Measurements from ENCODE around the gene SWSAP1. TPM values are rescaled to one million over a fixed set of nuclear protein-coding genes. Genes with fewer than 3 reads are reported as not detected.

The SWSAP1 gene, protein sequence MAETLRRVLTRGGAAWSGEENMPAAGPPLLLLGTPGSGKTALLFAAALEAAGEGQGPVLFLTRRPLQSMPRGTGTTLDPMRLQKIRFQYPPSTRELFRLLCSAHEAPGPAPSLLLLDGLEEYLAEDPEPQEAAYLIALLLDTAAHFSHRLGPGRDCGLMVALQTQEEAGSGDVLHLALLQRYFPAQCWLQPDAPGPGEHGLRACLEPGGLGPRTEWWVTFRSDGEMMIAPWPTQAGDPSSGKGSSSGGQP
- total RNA-seq = 0.26 and 0.31 TPM in 2 replicates

DNA sequence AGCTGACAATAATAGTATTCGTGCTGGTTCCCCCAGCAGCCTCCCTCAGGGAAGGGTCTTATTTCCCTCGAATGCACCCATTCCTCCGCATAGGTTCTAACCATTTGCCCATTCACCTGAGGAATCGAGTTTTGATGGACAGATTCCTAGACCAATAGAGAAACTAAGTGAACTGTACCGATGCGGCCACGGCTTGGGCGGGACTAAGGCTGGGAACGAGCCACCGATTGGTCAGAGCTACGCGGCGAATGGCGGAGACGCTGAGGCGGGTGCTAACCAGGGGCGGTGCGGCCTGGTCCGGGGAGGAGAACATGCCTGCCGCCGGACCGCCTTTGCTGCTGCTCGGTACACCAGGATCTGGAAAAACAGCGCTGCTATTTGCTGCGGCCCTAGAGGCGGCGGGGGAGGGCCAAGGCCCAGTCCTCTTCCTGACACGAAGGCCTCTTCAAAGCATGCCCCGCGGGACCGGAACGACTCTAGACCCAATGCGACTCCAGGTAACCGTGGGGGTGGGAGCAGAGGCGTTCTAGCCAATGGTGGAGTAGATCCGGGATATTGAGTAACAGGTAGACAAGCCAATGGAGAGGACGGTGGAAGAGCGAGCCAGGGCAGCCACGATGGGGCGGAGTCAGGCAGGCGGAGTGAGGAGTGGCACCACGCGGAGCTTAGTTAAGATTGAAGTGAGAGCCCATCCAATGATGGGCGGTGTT, at the start of gene SWSAP1:
Gene SWSAP1 (plus strand): TSS at position 234 of the 710 bp plus-strand sequence. CDS start 15 bp downstream, at position 249.

DNA sequence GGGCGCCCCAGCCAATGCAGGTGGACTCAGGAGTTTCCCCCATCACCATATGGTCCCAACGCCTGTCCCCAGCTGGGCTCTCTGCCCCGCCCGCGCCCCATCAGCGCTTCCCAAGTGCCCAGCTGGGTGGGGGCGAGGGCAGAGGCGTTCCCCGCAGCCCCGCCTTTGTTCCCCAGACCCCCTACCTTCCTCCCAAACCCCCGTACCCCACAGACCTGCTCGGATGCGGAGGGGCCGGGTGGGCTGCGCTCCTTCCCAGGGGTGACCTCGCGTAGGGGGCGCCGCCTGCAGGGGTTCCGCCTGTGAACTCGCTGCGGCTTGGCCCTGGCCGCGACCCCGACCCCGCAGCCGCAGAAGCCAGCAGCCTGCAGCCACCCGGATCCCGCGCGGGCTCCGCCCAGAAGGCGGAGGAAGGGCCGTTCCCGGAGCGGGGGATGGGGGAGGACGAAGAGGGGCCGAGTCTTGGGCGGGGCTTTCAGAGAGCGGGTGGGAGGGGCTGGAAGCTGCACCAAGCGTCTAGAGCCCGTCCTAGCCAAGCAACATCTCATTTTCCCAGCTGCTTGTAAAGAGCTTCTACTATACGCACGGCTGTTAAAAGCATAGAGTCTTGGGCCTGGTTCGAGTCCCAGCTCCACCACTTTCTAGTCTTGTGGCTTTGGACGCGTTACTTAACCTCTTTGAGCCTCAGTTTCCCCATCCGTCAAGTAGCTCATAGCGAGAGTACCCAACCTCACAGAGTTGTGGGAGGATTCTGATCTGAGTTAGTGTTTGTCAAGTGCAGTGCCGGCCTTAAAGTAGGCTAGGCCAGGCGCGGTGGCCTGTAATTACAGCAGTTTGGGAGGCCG, 35.0 kb upstream of the SWSAP1 start, which contains the start of gene RAB3D:
Gene RAB3D (minus strand): TSS at position 404 of the 845 bp plus-strand sequence. CDS start 2,258 bp downstream, outside the sequence.

DNA sequence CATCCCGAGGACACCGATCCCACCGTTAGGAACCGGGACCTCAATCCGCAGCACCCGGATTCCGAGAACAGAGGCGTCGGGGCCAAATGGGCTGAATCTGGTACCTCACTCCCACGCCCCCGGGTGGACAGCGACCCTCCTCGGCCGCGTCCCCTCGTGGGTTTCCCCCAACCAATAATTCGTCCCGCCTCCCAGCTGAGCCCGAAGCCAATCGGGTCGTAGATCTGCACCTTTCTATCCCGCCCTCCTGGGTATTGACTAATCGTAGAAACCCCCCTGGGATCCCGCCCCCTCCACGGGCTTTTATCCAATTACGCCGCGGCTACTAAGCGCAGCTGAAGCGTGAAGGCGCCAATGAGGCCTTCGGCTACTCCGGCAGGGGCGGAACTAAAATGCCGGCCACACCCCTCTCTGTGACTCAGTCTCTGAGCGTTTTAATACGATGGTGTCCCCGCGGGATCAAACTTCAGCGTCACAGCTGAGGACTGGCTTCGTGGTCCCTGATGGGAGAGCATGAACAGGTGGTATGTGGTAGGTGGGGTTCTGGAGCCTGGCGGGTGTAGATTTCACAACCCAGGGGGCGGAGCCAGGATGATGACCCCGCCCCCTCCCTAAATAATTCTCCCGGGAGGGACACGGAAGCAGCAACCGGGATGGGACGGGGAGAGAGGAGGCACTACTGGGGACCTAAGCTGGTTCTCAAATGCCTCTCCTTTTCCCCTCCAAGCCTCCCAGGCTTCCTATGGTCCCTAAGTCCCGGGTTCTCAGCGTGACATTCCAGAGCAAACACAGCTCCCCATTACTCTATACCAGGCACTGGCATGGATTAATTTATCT, 28.1 kb upstream of the SWSAP1 start, which contains the start of the genes CCDC159 and TMEM205:
Gene CCDC159 (plus strand): TSS at position 416 of the 837 bp plus-strand sequence. CDS start 88 bp downstream, at position 504.
Gene TMEM205 (minus strand): TSS at position 165 of the 837 bp plus-strand sequence. CDS start 649 bp downstream, outside the sequence.

DNA sequence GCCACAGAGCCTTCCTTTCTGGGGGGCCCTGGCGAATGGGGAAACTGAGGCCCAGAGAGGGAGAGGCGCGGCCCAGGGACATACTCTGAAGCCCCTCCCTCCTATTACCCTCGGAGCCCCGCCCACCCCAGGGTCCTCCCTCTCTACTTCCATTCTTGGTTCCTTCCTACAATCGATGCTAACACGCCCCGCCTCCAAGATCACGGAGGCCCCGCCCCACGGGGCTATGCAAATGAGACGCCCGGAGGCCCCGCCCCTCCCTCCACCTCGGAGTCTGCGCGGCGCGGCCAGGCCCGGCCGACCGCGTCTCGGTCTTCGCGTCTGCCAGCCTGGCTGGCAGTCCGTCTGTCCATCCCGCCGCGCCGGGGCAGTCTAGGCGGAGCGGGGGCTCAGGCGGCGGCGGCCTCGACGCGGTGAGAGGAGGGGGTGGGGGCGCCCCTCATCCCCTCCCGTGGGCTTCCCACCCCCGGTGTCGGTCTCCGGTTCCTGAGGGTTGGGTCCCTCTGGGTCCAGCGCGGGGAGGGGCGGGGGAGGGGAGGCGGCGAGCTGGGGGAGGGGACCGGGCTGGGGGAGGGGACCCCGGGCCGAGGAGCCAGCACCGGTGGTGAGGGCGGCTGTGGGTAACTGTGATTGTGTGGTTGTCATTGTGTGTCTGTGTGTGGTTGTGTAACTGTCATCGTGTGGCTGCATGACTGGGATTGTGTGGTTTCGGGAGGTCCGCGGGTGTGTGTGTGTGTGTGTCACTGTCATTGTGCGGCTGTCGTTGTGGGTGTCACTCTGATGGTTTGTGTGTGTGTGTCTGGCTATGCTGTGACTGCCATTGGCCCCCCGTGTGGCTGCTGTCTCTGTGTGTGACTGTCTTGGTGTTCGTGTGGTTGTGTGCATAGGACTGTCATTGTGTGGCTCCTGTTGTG, 19.0 kb upstream of the SWSAP1 start, which contains the start of gene PLPPR2:
Gene PLPPR2 (plus strand): TSS at position 273 of the 914 bp plus-strand sequence. CDS start 2,242 bp downstream, outside the sequence.

GRCh38 chr19:11418549-11419506, 44.4 kb downstream of the SWSAP1 start, which contains the start of gene RGL3:
TSS of gene RGL3 (minus strand) at chr19:11419314. CDS start at chr19:11419278, 36 bp downstream.

Other genes starting within 250 kb of the SWSAP1 start
- 69.1 and 70.3 TPM in 2 replicates for gene SPC24, start 218.9 kb upstream of the SWSAP1 start, total RNA-seq
- 438 and 450 TPM in 2 replicates for gene KANK2, start 177.1 kb upstream of the SWSAP1 start, total RNA-seq
- not detected in 2 replicates for gene ANGPTL8, start 135.0 kb upstream of the SWSAP1 start, total RNA-seq
- 10.2 and 15.4 TPM in 2 replicates for gene DOCK6, start 112.1 kb upstream of the SWSAP1 start, total RNA-seq
- gene TSPAN16, start 78.5 kb upstream of the SWSAP1 start, total RNA-seq = not detected in 2 replicates
- 13.2 and 15.7 TPM in 2 replicates for gene RAB3D, start 35.0 kb upstream of the SWSAP1 start, total RNA-seq
- 59.2 and 85.5 TPM in 2 replicates for gene TMEM205, start 28.4 kb upstream of the SWSAP1 start, total RNA-seq
- 15.0 and 15.3 TPM in 2 replicates for gene CCDC159, start 28.1 kb upstream of the SWSAP1 start, total RNA-seq
- gene PLPPR2, start 19.2 kb upstream of the SWSAP1 start, total RNA-seq = 11.6 and 12.1 TPM in 2 replicates
- gene EPOR, start 9.6 kb downstream of the SWSAP1 start, total RNA-seq = 6.6 and 7.1 TPM in 2 replicates
- 3.7 and 4.2 TPM in 2 replicates for gene RGL3, start 44.6 kb downstream of the SWSAP1 start, total RNA-seq
- gene ODAD3, start 60.5 kb downstream of the SWSAP1 start, total RNA-seq = 0.37 and 0.79 TPM in 2 replicates
- gene PRKCSH, start 61.0 kb downstream of the SWSAP1 start, total RNA-seq = 126 and 127 TPM in 2 replicates
- under 0.01 TPM in 1 of 2 replicates, not detected in the other for gene ELAVL3, start 106.4 kb downstream of the SWSAP1 start, total RNA-seq
- 4.8 and 7.0 TPM in 2 replicates for gene ZNF653, start 131.2 kb downstream of the SWSAP1 start, total RNA-seq
- gene ECSIT, start 154.5 kb downstream of the SWSAP1 start, total RNA-seq = 18.0 TPM in 2 replicates
- 0.81 and 1.7 TPM in 2 replicates for gene CNN1, start 164.2 kb downstream of the SWSAP1 start, total RNA-seq
- gene ELOF1, start 184.6 kb downstream of the SWSAP1 start, total RNA-seq = 23.4 and 25.9 TPM in 2 replicates
- gene ACP5, start 203.0 kb downstream of the SWSAP1 start, total RNA-seq = 0.40 and 0.44 TPM in 2 replicates
- gene ZNF627, start 222.8 kb downstream of the SWSAP1 start, total RNA-seq = 14.9 and 17.6 TPM in 2 replicates

Data from aortic smooth muscle cell (primary cell).